ENCODE measurements around the gene TMEM88.

Gene TMEM88

GRCh38 chr17:7833011-7833794, 21.7 kb upstream of the TMEM88 start:
- DNase-seq, result no peak

GRCh38 chr17:7833795-7834541, 20.9 kb upstream of the TMEM88 start, which contains the start of gene KDM6B:
TSS of gene KDM6B (plus strand) at chr17:7834217. CDS start at chr17:7845555, 11,338 bp downstream.
- peak; percentile 90 for DNase-seq

DNA sequence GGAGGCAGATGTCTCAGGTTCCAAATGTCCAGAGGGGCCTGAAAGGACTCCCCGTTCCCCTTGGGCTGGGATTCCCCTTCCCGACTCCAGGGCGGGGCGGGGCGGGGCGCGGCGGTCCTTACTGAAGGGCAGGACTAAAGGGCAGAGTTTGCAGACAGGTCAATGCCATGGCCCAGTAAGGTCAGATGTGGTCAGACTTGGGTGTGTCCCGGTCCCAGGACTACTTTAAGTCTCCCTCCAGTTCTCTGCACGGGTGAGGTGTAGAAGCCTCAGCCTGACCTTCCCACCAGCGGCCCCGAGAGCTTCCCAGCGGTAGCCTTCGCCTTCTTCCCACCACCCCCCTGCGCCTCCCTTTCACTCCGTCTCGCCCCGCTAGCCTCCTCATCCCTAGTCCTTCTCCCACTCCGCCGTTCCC, 20.3 kb upstream of the TMEM88 start:
- peak; percentile 43 for DNase-seq

DNA sequence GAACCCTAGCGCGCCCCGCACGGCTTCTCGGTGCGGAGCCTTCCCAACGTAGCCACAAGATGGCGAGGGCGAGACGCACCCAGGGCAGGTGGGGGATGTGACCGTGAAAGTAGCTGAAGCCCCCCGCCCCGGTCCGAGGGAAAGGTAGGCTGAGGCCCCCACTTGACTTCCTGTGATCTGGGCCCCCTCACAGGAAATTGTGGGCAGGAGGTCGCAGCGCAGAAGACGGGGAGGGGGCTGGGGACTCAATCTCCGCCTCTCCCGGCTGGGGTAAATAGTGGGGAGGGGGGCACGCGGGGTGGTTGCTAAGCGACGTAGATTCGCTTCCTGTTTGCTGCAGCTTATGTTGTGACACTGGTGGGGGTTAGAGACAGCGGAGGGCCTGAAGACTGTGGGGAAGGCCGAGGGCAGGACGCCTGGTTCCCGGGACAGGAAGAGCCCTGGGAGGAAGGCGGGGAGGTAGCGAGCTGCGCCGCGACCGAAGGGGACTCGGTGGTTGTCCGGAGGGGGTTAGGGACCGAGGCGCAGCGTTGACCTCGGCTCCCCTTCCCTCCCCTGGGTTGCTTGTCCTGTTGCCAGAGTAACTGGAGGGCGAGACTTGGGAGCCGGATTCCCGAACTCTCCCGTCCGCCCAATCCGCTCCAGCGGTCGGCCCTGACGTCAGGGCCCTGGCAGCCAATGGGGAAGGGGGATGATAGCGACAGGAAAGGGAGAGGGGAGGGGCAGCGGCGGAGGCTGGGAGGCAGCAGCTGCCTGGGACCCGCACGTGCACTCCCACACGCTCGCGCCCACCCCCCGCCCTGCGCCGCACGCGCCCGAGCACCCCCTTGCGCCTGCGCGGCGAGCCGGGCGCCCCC, 19.7 kb upstream of the TMEM88 start:
- DNase-seq, result peak; percentile 91

GRCh38 chr17:7835814-7836595, 18.9 kb upstream of the TMEM88 start:
- DNase-seq, result no peak

GRCh38 chr17:7836596-7837407, 18.1 kb upstream of the TMEM88 start:
- DNase-seq, result peak; percentile 93

DNA sequence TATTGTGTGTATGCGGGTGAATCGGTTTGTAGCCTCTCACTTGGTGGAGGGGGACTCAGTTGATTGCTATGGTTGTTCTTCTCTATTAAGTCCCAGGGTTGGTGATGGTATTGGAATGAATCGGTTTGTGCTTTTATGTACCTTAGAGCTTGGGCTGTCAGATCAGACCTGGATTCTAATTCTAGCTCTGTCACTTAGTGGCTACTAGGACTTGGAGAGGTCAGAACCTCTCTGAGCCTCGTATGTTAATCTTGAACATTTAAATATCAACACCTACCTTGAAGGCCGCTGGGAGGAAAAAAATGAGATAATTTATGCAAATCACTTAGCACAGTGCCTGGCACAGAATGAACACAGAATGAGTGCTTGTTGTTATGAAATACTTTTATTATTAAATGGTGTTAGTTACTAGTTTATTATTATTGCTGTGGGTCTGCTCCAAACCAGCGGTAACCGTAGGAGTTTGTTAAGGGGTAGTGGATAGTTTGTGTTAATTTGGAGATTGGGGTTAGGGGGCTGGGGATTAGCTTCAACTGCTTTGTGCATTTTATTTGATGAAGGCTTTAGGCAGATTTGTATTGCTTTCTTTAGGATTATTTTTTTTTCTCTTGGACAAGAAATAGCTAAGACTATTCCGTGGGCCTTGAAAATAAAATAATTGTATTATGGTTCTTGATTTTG, 17.3 kb upstream of the TMEM88 start:
- peak; percentile 55 for DNase-seq

DNA sequence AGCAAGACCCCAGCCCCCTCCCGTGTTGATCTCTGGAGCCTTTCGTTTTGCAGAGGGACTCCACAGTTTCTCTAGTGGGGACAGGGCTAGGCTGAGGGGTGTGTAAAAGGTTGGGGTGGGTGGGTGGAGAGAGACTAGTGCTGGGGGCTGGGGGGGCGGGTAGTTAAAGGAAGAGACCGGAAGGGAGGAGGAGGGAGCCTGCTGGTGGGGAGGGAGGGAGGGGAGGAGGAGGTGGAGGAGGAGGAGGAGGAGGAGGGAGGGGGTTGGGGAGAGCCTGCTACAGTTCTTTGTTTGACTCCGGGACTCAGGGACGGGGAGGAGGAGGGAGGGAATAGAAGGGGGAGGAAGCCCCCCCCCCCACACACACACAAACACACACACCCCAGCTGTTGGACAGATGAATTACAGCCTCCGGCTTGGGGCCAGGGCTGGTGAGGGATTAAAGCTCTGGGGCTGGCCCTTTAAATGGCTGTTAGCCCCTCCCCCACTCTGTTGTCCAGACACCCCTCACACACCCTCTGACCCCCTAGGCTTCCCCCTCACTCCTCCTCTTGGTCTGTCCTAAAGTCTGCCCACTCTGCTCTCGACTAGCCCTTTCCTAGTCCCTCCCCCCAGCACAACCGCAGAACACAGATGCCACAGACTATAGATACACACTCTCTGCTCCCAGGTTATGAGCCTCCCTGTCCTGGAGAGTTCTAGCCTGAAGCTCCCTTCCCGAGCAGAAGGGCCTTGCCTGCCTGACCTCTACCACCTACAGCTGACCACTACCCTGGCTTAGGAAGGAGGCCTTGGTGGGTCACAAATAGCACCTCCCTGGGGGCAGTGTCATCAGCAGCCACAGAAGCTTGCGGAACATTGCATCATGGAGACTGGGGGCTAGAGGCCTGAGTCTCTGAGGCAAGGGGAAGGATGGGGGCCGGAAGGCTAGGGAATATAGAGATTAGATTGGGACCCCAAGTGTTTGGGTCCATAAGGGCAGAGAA, 16.5 kb upstream of the TMEM88 start:
- DNase-seq, result peak; percentile 41

DNA sequence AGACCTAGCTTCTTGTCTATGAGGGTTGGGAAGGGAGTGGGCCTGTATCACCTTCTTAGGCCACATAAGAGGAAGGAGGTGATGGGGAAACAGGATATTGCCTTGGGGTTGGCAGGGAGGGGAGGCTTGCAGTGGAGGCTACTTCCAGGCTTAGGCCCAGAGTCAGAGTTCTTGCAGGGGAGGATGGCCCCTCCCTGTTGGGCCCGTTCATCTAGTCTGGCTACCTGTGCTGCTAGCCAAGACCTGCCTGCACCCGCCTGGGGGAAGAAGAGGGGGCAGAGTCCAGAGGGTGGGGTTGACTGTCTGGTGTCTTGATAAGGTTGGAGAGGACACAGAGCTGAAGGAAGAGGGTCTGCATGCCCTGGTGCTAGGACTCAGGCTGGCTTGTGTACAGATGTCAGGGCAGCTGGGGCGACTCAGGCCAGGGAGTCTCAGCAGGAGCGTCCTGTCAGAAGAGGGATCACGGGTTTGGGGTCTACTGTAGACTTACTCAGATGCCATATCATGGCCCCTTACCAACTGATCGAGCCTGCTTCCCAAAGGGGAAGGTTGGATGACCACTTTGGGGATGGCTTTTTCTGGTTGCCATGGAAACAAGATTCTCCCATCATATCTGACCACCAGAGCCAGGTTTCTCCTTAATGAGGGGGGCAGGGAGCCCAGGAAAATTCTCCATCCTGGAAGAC, 15.5 kb upstream of the TMEM88 start:
- no peak for DNase-seq

GRCh38 chr17:7839876-7840261, 15.0 kb upstream of the TMEM88 start:
- no peak for DNase-seq

- no peak for DNase-seq
Measured at GRCh38 chr17:7840441-7840840, 14.4 kb upstream of the TMEM88 start.

- no peak for DNase-seq
Measured at GRCh38 chr17:7840875-7841274, 14.0 kb upstream of the TMEM88 start.

GRCh38 chr17:7841396-7841914, 13.4 kb upstream of the TMEM88 start:
- peak; percentile 79 for DNase-seq

- peak; percentile 81 for DNase-seq
Measured at GRCh38 chr17:7841915-7842379, 12.9 kb upstream of the TMEM88 start.

- peak; percentile 81 for DNase-seq
Measured at GRCh38 chr17:7842380-7843256, 12.2 kb upstream of the TMEM88 start.

DNA sequence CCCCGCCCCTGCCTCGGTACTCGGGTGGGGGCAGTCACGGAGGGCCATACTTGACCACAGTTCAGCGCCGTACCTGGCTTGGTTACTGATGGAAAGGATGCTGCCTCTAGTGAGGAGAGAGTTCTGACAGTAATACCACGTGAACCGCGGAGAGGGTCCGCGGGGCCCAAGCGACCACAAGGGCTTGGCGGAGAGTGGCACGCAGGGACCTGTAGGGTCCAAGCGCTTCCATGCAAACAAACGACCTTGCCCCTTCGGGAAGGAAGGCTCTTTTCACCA, 11.7 kb upstream of the TMEM88 start:
- DNase-seq, result no peak

DNA sequence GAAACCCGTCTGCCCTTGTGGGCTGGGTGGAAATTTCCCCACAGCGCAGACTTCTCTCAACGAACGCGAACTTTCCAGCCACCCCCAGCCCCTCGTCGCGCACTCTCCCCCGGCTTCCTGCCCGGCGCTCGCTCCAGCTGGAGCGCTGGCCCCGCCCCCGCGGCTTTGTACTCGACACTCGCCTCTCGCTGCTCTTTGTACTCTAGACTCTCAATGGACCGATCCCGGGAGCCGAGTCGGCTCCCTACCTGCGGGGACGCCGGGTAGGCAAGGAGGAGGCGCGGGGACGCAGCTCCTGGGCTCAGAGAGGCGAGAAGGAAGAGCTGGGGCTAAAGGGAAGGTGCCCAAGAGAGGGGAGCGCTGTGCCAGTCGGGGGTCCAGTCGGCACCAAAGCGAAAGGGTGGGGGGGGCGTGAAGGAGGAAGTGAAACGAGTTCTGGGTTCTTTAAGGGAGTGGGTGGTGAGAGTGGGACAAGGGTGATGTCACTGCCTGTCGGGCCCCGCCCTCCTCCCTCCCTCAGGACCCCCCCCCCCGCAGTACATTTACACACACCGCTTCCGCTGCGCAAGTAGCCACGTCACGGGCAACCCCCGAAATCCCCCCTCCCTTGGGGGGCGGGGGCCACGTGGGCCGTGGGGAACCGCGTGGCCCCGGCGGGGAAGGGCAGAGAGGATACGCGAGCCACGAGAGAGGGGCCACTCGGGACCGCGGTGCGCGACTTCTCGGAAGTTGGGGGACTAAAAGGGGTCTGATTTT, 11.2 kb upstream of the TMEM88 start:
- peak; percentile 83 for DNase-seq

Measured in RPMI8226 (cell line).